Subcutaneous abdominal adipose tissue (tissue), 5 donors: Measurements from ENCODE around the gene IFIH1.

Experiments used
- H3K27ac ChIP-seq: one replicate; pipeline ENCODE4 v1.7.0; 2013; ENCODE audit warnings: low read depth, mild to moderate bottlenecking, inconsistent platforms, low read length, moderate library complexity
- H3K27me3 ChIP-seq, 5 donors: one replicate each; pipeline ENCODE4 v1.7.0; 2013; ENCODE audit warnings: low read length in 5 of 5, inconsistent platforms in 1 of 5; ENCODE audit not compliant: control insufficient read depth in 5 of 5, insufficient read depth in 4 of 5
- H3K36me3 ChIP-seq, 5 donors: one replicate each; pipeline ENCODE4 v1.7.0; 2013; ENCODE audit warnings: low read length in 5 of 5; ENCODE audit not compliant: control insufficient read depth in 5 of 5, insufficient read depth in 5 of 5
- H3K4me1 ChIP-seq, 5 donors: one replicate each; pipeline ENCODE4 v1.7.0; 2013; ENCODE audit warnings: low read length in 5 of 5, mild to moderate bottlenecking in 3 of 5, moderate library complexity in 1 of 5; ENCODE audit not compliant: control insufficient read depth in 5 of 5, insufficient read depth in 5 of 5
- H3K4me3 ChIP-seq, 5 donors: one replicate each; pipeline ENCODE4 v1.7.0; 2013; ENCODE audit warnings: low read length in 5 of 5, low read depth in 1 of 5
- H3K9ac ChIP-seq, 5 donors: one replicate each; pipeline ENCODE4 v1.7.0; 2013; ENCODE audit warnings: low read length in 5 of 5, mild to moderate bottlenecking in 4 of 5, moderate library complexity in 3 of 5
- H3K9me3 ChIP-seq, 5 donors: one replicate each; pipeline ENCODE4 v1.7.0; 2013; ENCODE audit warnings: low read length in 5 of 5; ENCODE audit not compliant: control insufficient read depth in 5 of 5
- donor health status: healthy.
- donor health status: healthy.
- donor health status: healthy.
- donor health status: healthy.
- donor health status: healthy.

The IFIH1 gene

GRCh38 chr2:162244541-162245031 lies 73.9 kb downstream of the IFIH1 start:
- H3K4me3 ChIP-seq = no peak overlapping the region
- no peak overlapping the region for H3K9ac ChIP-seq
- H3K27me3 ChIP-seq = no peaks in the 10 kb centered on the region
- H3K9me3 ChIP-seq = no peaks in the 10 kb centered on the region
- peak overlapping the region; percentile 47 for H3K27ac ChIP-seq
- peaks cover 0 to 25% (median 17%) of the 10 kb centered on the region in 5 donors for H3K4me1 ChIP-seq
- H3K36me3 ChIP-seq = no peaks in the 10 kb centered on the region

DNA sequence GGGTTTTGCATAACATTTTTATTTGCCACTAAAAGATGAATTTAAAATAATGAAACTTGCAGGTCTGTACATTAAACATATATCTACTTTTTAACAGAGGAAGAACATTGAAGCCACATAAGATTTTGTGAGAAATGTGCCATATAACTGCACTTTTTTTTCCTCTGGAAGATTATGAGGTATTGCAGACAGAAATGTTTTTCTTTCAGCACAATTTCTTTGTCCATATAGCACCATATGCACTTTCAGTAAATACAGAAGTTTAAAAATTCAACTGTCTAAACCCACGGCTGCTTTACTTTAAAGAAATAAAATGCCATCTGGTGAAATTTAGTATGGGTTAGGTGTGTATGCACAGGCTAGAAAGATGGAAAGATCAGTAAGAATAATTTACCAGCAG lies 74.8 kb downstream of the IFIH1 start:
- peak overlapping the region in 2 of 5 donors; percentile 50 to 61 for H3K4me3 ChIP-seq
- no peak overlapping the region for H3K9ac ChIP-seq
- H3K36me3 ChIP-seq = no peaks in the 10 kb centered on the region
- H3K4me1 ChIP-seq = peaks cover 0 to 25% (median 17%) of the 10 kb centered on the region in 5 donors
- H3K27me3 ChIP-seq = no peaks in the 10 kb centered on the region
- no peaks in the 10 kb centered on the region for H3K9me3 ChIP-seq
- H3K27ac ChIP-seq = no peak overlapping the region

DNA sequence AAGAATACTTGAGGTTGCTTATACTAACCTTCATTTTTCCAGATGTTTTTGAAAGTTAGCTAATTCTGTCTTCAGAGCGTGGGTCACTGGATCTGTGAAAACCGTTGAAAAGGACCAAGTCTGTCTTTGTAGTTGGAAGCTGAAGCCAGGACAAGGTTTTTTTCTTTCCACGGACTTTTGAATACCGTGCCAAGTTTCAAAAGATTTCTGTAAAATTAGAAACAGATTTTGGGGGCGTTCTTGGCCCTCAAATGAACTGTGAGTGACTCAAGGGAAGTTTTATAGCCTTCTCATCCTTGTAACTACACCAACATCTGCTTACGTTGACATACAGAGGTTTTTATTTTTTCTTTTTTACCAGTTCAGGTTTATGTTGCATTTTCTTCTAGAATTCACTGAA lies 75.2 kb downstream of the IFIH1 start, which contains the start of gene FAP:
TSS of gene FAP (minus strand) at position 152 of the 400 bp plus-strand sequence. CDS start at position 34, 118 bp downstream.
- Histone ChIP-seq H3K9me3 (no peaks in the 10 kb centered on the region), H3K9ac (peak within 1 kb of the TSS in 1 of 5 donors; percentile 3), H3K4me1 (peaks cover 0 to 25% (median 17%) of the 10 kb centered on the region in 5 donors), H3K36me3 (no peaks in the 10 kb centered on the region), H3K27ac (peak within 1 kb of the TSS; percentile 48), H3K4me3 (peak within 1 kb of the TSS; percentile 41 to 61 (median 51)), H3K27me3 (no peaks in the 10 kb centered on the region)

DNA sequence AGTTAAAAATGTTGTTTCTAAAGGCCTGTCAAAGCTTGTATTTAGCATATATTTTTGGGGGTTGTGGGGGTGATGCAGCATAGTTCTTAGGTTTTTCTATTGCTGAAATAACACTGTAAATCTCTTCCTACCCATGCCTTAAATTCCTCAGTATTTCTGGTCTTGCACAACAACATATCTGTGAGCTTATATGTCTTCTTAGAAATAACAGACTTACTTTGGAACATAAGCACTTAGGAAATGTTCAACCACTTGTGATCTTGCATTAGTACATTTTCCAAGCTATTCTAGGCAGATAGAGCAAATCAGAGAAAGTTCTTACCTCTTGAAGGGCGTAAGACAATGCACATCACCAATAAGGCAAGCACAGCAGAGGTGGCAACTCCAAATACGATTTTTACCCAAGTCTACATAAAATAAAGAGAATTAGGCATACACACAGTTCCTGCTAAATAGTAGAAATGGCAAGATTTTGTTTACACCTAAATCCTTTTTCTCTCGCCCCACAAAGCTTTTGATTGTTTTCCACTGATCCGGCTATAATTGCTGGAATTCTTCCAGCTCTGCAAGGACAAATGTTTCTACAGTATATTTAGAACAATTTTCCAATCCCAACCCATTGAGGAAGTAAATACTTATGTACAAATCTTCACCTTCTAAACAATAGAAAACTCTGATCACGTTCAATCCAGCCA lies 75.8 kb downstream of the IFIH1 start:
- H3K36me3 ChIP-seq = no peaks in the 10 kb centered on the region
- no peaks in the 10 kb centered on the region for H3K9me3 ChIP-seq
- peak overlapping the region in 1 of 5 donors; percentile 3 for H3K9ac ChIP-seq
- H3K27ac ChIP-seq = peak overlapping the region; percentile 48
- no peaks in the 10 kb centered on the region for H3K27me3 ChIP-seq
- H3K4me1 ChIP-seq = peaks cover 0 to 25% (median 17%) of the 10 kb centered on the region in 5 donors
- peak overlapping the region; percentile 41 to 61 (median 51) for H3K4me3 ChIP-seq

- Histone ChIP-seq H3K4me3 (no peak overlapping the region), H3K4me1 (peaks cover 0 to 25% (median 17%) of the 10 kb centered on the region in 5 donors), H3K9ac (no peak overlapping the region), H3K27me3 (no peaks in the 10 kb centered on the region), H3K27ac (no peak overlapping the region), H3K9me3 (no peaks in the 10 kb centered on the region), H3K36me3 (no peaks in the 10 kb centered on the region)
Observed at GRCh38 chr2:162241571-162241970, 76.9 kb downstream of the IFIH1 start.

- no peaks in the 10 kb centered on the region for H3K9me3 ChIP-seq
Observed at GRCh38 chr2:162234620-162235462, 83.6 kb downstream of the IFIH1 start.

DNA sequence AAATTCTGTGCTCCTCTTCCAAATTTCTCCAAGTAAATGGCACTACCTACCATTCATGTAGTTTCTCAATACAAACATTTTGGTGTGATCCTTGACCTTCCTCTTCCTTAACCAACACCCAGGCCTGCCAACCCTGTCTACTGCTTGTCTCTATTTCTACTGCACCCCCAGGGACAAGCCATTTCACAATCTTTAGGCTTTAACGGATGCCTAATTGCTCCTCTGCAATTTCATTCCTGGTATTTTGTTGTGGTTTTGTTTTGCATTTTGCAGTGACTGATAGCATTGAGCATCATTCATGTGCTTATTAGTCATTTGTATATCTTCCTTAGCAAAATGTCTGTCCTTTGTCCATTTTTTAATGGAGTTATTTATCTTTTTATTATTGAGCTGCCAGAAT lies 85.3 kb downstream of the IFIH1 start:
- Histone ChIP-seq H3K9ac (no peak overlapping the region), H3K27ac (no peak overlapping the region), H3K9me3 (no peaks in the 10 kb centered on the region), H3K36me3 (no peaks in the 10 kb centered on the region), H3K4me1 (no peaks in the 10 kb centered on the region), H3K27me3 (no peaks in the 10 kb centered on the region), H3K4me3 (no peak overlapping the region)

More at GRCh38 chr2:162234620-162235462, 83.6 kb downstream of the IFIH1 start:
- no peak overlapping the region for H3K9ac ChIP-seq
- no peak overlapping the region for H3K27ac ChIP-seq
- no peaks in the 10 kb centered on the region for H3K4me1 ChIP-seq
- no peaks in the 10 kb centered on the region for H3K27me3 ChIP-seq
- no peak overlapping the region for H3K4me3 ChIP-seq
- no peaks in the 10 kb centered on the region for H3K36me3 ChIP-seq

- no peaks in the 10 kb centered on the region for H3K9me3 ChIP-seq
- H3K9ac ChIP-seq = no peak overlapping the region
- H3K4me1 ChIP-seq = no peaks in the 10 kb centered on the region
- H3K27ac ChIP-seq = no peak overlapping the region
- H3K27me3 ChIP-seq = no peaks in the 10 kb centered on the region
- no peaks in the 10 kb centered on the region for H3K36me3 ChIP-seq
- H3K4me3 ChIP-seq = no peak overlapping the region
Observed at GRCh38 chr2:162232671-162233070, 85.8 kb downstream of the IFIH1 start.

DNA sequence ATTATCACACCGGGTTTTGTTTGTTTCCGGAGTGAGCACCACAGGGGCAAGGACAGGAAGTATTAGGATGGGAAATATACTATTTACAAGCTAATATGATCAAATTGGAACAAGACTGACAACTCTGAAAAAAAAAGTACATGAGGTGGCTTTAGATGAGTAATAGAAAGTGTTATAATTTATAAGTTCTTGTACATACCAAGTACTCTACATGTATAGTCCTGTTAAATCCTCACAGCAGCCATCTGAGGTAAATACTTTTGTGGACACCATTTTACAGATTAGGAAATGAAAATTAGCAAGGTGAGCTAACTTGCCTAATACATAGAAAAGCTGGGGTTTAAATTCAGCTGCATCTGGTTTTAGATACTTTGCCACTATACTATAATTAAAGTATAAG lies 86.5 kb downstream of the IFIH1 start:
- no peak overlapping the region for H3K4me3 ChIP-seq
- no peaks in the 10 kb centered on the region for H3K36me3 ChIP-seq
- H3K9me3 ChIP-seq = no peaks in the 10 kb centered on the region
- H3K4me1 ChIP-seq = no peaks in the 10 kb centered on the region
- no peaks in the 10 kb centered on the region for H3K27me3 ChIP-seq
- no peak overlapping the region for H3K9ac ChIP-seq
- H3K27ac ChIP-seq = no peak overlapping the region

GRCh38 chr2:162230761-162231160 lies 87.7 kb downstream of the IFIH1 start:
- no peak overlapping the region for H3K27ac ChIP-seq
- H3K9me3 ChIP-seq = no peaks in the 10 kb centered on the region
- no peaks in the 10 kb centered on the region for H3K4me1 ChIP-seq
- no peaks in the 10 kb centered on the region for H3K36me3 ChIP-seq
- H3K27me3 ChIP-seq = no peaks in the 10 kb centered on the region
- H3K4me3 ChIP-seq = no peak overlapping the region
- H3K9ac ChIP-seq = no peak overlapping the region
